ENCODE data around the gene LCN2.
A peak's percentile ranks its signal among the peaks of the same experiment; 100 is the strongest.
"Not testable (repeated sequence)": the region's sequence is repeated elsewhere in the genome, so short reads cannot be mapped to it uniquely, and the experiment has no call there.

LCN2 gene

DNA sequence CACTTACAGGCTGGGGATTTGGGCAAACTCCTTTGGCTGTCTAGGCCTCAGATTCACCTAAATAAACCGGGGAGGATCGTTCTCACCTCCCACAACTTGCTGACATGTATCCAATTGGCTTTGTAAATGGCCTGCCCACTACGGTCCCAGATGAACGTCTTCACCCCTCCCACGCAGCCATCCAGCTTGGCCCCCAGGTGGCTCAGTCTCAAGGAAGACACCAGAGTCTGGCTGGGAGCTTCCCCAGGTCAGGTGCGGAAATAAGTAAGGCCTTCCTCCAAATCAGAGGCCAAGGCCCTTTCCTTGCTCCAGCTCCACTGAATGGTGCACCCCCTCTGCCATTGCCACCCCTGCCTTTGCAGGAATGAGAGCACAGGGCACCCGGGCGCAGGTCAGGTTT, 30.7 kb downstream of the LCN2 start:
- Mint-ChIP-seq H3K36me3 (peaks cover 2% of the 10 kb centered on the region), H3K4me3 (no peak overlapping the region), H3K9me3 (ENCODE audit: low read depth) (no peaks in the 10 kb centered on the region), H3K27ac (no peak overlapping the region), H3K4me1 (ENCODE audit: low read depth) (no peaks in the 10 kb centered on the region), H3K27me3 (no peaks in the 10 kb centered on the region)

DNA sequence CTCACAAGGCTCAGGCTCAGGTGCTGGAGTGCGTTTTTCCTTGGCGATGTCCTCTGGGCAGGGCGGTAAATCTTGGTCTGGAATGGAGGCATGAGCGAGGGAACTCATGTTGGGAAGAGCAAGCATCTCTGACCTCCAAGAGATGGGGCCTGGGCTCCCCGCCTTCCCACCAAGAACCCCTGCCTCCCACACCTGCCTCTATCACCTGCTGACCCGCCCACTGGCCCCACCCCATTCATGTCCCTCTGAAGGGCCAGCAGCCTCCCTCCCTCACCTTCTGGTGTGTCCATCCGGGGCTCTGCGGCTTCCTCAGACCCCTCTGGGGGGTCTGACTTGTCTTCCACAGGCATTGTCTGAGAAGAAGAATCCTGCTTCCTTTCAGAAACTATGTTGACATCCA, 31.2 kb downstream of the LCN2 start:
- Mint-ChIP-seq H3K27ac (no peak overlapping the region), H3K4me3 (no peak overlapping the region), H3K9me3 (ENCODE audit: low read depth) (no peaks in the 10 kb centered on the region), H3K27me3 (no peaks in the 10 kb centered on the region), H3K4me1 (ENCODE audit: low read depth) (no peaks in the 10 kb centered on the region), H3K36me3 (peaks cover 2% of the 10 kb centered on the region)

DNA sequence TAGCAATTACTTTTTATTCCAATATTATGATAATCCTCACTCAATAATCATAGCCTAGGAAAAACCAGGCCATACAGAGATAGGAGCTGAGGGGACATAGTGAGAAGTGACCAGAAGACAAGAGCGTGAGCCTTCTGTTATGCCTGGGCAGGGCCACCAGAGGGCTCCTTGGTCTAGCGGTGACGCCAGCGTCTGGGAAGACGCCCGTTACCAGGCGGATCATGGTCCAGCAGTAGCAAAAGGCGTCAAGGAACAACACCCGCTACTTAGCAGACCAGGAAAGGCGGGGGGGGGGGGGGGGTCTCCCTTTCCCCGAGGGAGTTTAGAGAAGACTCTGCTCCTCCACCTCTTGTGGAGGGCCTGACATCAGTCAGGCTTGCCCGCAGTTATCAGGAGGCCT, 32.2 kb downstream of the LCN2 start:
- H3K27me3 Mint-ChIP-seq; H3K4me1 Mint-ChIP-seq (ENCODE audit: low read depth); H3K9me3 Mint-ChIP-seq (ENCODE audit: low read depth); H3K4me3 Mint-ChIP-seq; H3K27ac Mint-ChIP-seq; H3K36me3 Mint-ChIP-seq: not testable (repeated sequence)

DNA sequence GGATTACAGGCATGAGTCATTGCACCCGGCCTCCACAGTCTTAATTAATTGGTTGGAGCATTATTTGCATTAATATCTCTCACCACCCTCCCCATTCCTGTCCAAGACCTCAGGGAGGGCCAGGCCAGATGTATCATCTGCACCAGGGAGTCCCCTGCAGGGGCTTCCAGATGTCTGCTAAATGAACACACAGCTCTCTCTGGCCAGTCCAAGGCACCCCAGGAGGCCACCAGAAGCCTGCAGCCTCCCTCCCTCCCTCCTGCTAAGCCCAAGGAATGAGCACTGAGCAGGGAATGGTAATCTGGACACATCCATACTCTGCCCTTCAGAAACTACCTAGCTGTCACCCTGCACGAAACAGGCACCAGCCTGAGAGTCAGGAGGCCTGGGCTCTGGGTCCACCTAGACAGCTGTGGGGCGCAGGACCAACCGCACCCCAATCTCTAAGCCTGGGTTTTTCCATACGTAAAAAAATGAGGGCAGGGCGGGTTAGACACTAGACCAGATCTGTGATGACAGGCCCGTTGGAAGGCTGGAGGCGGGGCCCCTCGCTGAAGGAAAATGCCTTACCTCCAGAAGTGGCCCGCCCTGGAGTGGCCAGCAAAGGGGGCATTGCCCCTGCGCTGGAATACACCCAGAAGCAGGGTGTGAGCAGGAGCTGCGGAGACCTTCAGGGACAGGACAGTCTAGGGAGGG, 33.8 kb downstream of the LCN2 start:
- Mint-ChIP-seq H3K27ac (no peak overlapping the region), H3K36me3 (peaks cover 6% of the 10 kb centered on the region), H3K9me3 (ENCODE audit: low read depth) (no peaks in the 10 kb centered on the region), H3K4me1 (ENCODE audit: low read depth) (peaks cover 10% of the 10 kb centered on the region), H3K27me3 (no peaks in the 10 kb centered on the region), H3K4me3 (no peak overlapping the region)

DNA sequence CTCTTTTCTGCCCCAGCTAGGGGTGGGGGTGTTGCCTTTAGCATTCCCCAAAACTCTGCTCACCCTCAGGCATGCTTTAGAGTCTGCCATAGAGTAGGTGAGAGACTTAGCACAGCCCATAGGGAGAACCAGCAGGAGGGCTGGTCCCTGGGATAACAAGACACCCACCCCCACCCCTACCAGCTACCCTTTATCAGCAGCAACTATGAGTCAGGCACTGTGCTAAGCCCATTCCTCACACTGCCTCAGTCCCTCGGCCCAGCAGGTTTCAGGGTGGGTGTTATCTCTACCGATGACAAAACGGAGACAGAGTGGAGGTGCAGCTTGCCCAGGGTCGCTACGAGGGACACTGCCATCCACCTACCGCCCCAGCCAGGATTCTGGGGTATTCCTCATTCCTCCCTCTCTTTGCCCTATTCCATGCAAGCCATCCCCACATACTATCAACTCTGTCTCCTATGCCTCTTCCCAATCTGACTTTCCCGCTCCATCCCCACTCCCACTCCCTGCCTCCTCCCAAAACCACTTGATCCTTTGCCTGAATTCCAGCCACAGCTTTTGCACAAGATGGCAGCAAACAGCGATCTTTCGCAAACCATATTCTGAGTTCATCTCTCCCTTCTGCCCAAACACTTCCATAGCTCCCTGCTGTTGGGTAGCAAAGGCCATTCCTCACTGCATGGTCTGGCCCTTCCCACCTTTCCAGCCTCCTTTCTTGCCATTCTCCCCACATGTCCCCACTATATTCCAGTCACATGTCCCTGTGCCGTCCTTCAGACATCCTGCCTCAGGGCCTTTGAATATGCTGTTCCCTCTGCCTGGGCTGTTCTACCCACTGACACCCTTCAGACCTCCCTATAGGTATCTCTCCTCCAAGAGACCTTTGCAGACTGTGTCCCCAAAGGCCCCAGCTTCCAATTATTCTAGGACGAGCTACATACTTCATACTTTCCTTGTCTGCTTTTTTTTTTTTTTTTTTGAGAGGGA, 37.0 kb downstream of the LCN2 start:
- Mint-ChIP-seq H3K4me1 (ENCODE audit: low read depth) (peaks cover 25% of the 10 kb centered on the region), H3K27me3 (no peaks in the 10 kb centered on the region), H3K27ac (no peak overlapping the region), H3K4me3 (no peak overlapping the region), H3K36me3 (peaks cover 10% of the 10 kb centered on the region), H3K9me3 (ENCODE audit: low read depth) (no peaks in the 10 kb centered on the region)

DNA sequence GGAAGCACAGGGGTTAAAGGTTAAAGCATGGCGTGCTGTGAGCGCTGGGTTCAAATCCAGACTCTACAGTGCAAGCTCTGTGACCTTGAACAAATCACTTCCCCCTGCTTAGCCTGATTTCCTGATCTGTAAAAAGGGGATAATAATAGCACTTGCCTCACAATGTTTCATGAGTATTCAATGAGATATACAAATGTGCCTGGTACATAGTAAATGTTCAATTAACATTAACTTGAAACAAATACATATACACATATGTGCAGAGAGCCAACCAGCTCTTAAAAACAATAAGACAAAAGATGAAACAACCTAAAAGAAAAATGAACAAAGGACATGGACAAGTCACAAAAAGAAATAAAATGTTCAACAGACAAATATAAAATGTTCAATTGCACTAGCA, 38.1 kb downstream of the LCN2 start:
- Mint-ChIP-seq H3K27me3 (no peaks in the 10 kb centered on the region), H3K9me3 (ENCODE audit: low read depth) (no peaks in the 10 kb centered on the region), H3K4me1 (ENCODE audit: low read depth) (peaks cover 29% of the 10 kb centered on the region), H3K36me3 (peaks cover 10% of the 10 kb centered on the region), H3K27ac (no peak overlapping the region), H3K4me3 (no peak overlapping the region)

DNA sequence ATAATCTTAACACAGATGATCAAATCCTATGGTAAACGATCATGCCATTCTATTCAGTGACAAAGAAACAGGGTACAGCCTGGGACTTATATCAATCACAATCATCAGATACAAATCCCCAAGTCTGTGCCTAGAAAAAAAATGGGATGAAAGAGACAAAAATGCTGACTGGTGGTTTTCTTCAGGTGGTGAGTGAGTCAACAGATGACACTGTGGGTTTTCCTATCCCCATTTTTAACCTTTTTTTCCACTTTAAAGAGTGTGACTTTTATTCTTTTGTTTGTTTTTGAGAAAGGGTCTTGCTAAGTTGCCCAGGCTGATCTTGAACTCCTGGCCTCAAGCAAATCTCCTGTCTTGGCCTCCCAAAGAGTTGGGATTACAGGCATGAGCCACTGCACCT, 39.0 kb downstream of the LCN2 start:
- no peaks in the 10 kb centered on the region for H3K27me3 Mint-ChIP-seq
- peaks cover 29% of the 10 kb centered on the region for H3K4me1 Mint-ChIP-seq (ENCODE audit: low read depth)
- no peaks in the 10 kb centered on the region for H3K9me3 Mint-ChIP-seq (ENCODE audit: low read depth)
- H3K36me3 Mint-ChIP-seq: peaks cover 10% of the 10 kb centered on the region
- peak overlapping the region; percentile 38 for H3K4me3 Mint-ChIP-seq
- H3K27ac Mint-ChIP-seq: no peak overlapping the region

DNA sequence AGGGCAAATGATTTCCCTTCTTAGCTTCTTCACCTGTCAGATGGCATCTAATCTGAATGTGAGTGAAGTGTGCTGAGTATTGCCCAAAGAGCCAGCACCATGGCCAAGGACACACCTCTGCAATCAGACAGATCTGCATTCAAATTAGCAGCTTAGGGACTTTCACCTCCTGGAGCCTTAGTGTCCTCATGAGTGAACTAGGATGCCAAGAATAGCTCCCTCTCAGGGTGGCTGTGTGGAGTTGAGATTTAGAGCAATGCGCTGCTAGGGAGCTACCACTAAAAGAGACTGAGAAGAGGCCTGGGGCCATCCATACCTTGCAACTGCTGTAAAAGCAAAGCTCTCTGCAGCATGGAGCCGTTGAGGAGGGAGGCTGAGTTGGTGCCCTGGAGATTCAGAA, 40.8 kb downstream of the LCN2 start:
- no peaks in the 10 kb centered on the region for H3K27me3 Mint-ChIP-seq
- H3K36me3 Mint-ChIP-seq: peaks cover 8% of the 10 kb centered on the region
- H3K4me1 Mint-ChIP-seq (ENCODE audit: low read depth): peaks cover 29% of the 10 kb centered on the region
- no peaks in the 10 kb centered on the region for H3K9me3 Mint-ChIP-seq (ENCODE audit: low read depth)
- peak overlapping the region; percentile 98 for H3K4me3 Mint-ChIP-seq
- peak overlapping the region; percentile 68 for H3K27ac Mint-ChIP-seq

DNA sequence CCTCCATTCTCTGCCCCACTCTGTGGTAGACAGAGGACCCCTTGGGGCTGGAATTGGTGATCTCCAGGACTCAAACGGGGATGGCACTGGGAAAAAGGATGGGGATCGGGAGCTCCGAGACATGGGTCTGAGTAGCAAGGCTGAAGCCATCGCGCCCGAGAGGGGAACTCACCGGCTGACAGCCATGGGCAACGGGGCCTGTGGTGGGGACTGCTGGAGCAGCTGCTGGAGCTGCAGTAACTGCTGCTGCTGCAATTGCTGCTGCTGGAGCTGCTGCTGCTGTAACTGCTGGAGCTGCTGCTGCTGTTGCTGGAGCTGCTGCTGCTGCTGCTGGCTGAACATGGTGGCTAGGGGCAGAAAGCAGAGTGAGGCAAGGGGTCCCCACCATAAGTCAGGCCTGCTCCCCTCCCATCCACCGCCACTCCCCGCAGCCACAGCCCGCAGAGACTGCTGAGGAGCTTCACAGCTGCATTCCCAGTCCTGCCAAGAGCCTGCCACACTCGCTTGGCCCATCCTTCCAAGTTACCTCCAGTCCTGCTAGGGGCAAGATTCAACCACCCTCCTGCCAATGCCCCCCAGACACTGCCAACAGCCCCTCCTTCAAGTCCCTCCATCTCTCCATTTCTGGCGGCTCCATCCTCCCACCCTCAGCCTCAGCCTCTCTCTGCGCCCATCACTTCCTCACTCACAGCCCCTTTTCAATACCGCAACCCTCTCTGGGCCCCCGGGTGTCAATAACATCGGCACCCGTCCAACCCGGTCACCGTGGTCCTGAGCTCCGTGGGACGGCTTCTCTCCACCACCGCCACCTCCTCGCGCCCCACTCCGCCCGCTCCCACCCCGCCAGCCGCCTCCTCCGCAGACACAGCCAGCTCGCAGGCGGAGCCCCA, 41.5 kb downstream of the LCN2 start:
- Mint-ChIP-seq H3K9me3 (ENCODE audit: low read depth) (no peaks in the 10 kb centered on the region), H3K4me3 (peak overlapping the region; percentile 98), H3K27ac (peak overlapping the region; percentile 90), H3K4me1 (ENCODE audit: low read depth) (peaks cover 29% of the 10 kb centered on the region), H3K27me3 (no peaks in the 10 kb centered on the region), H3K36me3 (peaks cover 8% of the 10 kb centered on the region)

DNA sequence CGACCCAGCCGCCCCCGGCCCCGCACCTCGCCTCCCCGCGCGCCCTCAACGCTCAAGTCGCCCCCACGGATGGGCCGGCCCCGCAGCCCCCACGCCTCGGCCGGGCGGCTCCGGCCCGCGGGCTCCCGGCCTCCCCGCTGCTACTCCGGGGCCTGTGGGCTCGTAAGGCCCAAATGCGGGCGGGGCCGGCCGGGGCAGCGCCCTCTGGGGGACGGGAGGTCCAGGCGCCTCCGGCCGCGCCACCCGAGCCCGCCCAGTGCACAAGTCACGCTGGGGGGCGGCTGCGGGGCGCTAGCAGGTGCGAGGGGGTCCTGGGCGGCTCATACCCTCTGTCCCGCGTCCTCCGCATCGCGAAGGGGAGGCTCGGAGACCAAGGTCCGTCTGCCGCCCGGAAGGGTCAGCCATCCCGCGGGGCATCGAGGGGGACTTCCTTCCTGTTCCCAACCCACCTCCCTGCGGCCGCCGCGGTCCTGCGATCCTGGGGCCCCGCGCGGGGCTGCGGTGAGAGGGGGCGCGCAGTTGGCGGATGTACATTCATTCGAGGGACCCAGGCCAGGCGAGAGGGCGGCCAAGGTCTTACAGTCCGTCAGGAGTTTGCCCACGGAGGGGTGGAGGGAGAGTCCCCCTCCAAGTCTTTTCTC, 42.3 kb downstream of the LCN2 start, which contains the start of gene CIZ1:
Gene CIZ1, minus strand, starts transcription at position 167 of the 641 bp plus-strand sequence. CDS start 715 bp downstream, outside the sequence.
- H3K4me1 Mint-ChIP-seq (ENCODE audit: low read depth): peaks cover 26% of the 10 kb centered on the region
- peaks cover 6% of the 10 kb centered on the region for H3K36me3 Mint-ChIP-seq
- H3K27ac Mint-ChIP-seq: peak within 1 kb of the TSS; percentile 90
- H3K4me3 Mint-ChIP-seq: peak within 1 kb of the TSS; percentile 98
- H3K9me3 Mint-ChIP-seq (ENCODE audit: low read depth): no peaks in the 10 kb centered on the region
- H3K27me3 Mint-ChIP-seq: no peaks in the 10 kb centered on the region

DNA sequence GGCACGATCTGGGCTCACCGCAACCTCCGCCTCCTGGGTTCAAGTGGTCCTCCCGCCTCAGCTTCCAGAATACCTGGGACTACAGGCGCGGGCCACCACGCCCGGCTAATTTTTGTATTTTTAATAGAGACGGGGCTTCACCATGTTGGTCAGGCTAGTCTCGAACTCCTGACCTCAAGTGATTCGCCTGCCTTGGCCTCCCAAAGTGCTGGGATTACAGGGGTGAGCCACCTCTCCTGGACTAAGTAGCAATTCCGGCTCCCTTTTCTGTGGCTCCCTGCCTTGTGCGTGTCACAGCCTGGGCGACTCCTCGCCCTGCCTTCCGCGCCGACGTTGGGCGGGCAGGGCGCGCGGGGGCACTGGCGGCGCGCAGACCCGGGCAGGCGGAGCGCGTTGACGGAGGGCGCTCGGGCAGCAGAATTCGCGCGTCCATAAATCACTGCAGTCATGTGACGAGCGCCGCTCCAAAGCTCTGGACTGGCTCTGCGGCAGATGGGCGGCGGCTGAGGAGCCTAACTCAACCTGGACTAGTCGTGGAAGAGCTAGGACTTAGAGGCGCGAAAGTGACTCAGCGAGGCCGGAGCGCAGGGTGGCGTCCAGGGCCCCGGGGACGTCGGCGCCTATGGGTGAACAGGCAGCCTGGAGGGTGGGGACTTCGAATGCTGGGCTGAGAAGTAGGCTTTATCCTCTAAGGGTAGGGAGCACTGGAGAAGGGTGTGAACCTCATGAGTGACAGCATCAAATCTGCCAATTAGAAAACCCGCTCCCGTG, 43.5 kb downstream of the LCN2 start:
- H3K9me3 Mint-ChIP-seq (ENCODE audit: low read depth): no peaks in the 10 kb centered on the region
- peaks cover 22% of the 10 kb centered on the region for H3K4me1 Mint-ChIP-seq (ENCODE audit: low read depth)
- peaks cover 4% of the 10 kb centered on the region for H3K36me3 Mint-ChIP-seq
- H3K27me3 Mint-ChIP-seq: no peaks in the 10 kb centered on the region
- H3K4me3 Mint-ChIP-seq: peak overlapping the region; percentile 53
- H3K27ac Mint-ChIP-seq: no peak overlapping the region

DNA sequence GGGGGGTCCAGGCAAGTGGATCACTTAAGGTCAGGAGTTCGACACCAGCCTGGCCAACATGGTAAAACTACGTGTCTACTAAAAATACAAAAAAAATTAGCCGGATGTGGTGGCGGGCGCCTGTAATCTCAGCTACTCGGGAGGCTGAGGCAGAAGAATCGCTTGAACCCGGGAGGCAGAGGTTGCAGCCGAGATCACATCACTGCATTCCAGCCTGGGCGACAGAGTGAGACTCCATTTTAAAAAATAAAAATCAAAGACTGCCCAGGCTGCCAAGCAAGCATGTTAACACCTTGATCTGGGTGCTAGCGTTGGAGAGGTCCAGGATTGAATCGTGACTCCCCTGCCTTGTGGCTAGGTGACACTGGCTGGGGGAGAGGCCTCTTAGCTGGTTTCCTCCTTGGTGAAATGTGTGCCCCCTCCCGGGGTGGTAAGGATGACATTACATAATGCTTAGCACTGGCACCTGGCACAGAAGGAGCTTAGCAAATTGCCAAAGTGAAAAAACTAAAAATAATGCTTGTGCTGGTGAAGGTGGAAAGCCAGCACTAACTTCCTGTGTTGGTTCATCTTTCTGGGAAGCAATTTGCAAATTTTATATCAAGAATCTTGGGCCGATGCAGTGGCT, 44.3 kb downstream of the LCN2 start:
- Mint-ChIP-seq H3K4me1 (ENCODE audit: low read depth) (peaks cover 16% of the 10 kb centered on the region), H3K9me3 (ENCODE audit: low read depth) (no peaks in the 10 kb centered on the region), H3K36me3 (peaks cover 4% of the 10 kb centered on the region), H3K27ac (no peak overlapping the region), H3K27me3 (no peaks in the 10 kb centered on the region), H3K4me3 (no peak overlapping the region)

Data from activated naive CD8-positive, alpha-beta T cell (primary cell).